ENCODE results near the gene SLIRP. TPM values are rescaled to one million over a fixed set of nuclear protein-coding genes. Genes with fewer than 3 reads are reported as not detected.

SLIRP gene
- total RNA-seq, 1 donor from 2014 or later = 519 TPM

GRCh38 chr14:77730976-77731497, 23.1 kb downstream of the SLIRP start:
- Mint-ChIP-seq H3K27ac (no peak overlapping the region), H3K4me1 (no peaks in the 10 kb centered on the region)
- no peak overlapping the region for H3K9ac ChIP-seq

GRCh38 chr14:77738559-77739250, 30.8 kb downstream of the SLIRP start:
- H3K27me3 ChIP-seq = no peaks in the 10 kb centered on the region
- peaks cover 19% of the 10 kb centered on the region for H3K36me3 ChIP-seq
- no peak overlapping the region for H3K27ac ChIP-seq
- Mint-ChIP-seq H3K4me3 (no peak overlapping the region), H3K4me1 (no peaks in the 10 kb centered on the region), H3K27me3 (ENCODE audit: insufficient read depth, low read depth) (no peaks in the 10 kb centered on the region), H3K36me3 (peaks cover 28% of the 10 kb centered on the region), H3K27ac (no peak overlapping the region), H3K9me3 (no peaks in the 10 kb centered on the region)
- DNase-seq (ENCODE audit: low spot score) = no peak
- H3K9me3 ChIP-seq (ENCODE audit: low read depth) = no peaks in the 10 kb centered on the region
- H4K20me1 ChIP-seq (ENCODE audit: low read depth) = no peaks in the 10 kb centered on the region
- no peaks in the 10 kb centered on the region for H3K4me1 ChIP-seq
- no peak overlapping the region for H2AFZ ChIP-seq (replicated peaks)
- peaks cover 16% of the 10 kb centered on the region for H3K79me2 ChIP-seq (ENCODE audit: low read depth)
- no peak overlapping the region for H3K4me3 ChIP-seq
- TF ChIP-seq CTCF (IDR thresholded peaks at IDR 0.05) = no peak
- no peak for TF ChIP-seq EZH2 (IDR thresholded peaks at IDR 0.05)
- no peak for TF ChIP-seq EZH2phosphoT487 (IDR thresholded peaks at IDR 0.05)
- H3F3A ChIP-seq (ENCODE audit: low read depth) = peaks cover 4% of the 10 kb centered on the region
- no peak overlapping the region for H3K4me2 ChIP-seq
- no peak overlapping the region for H3K9ac ChIP-seq

More at GRCh38 chr14:77730976-77731497, 23.1 kb downstream of the SLIRP start:
- TF ChIP-seq EZH2phosphoT487 (IDR thresholded peaks at IDR 0.05) = no peak
- TF ChIP-seq EZH2 (IDR thresholded peaks at IDR 0.05) = no peak
- no peak for TF ChIP-seq CTCF (IDR thresholded peaks at IDR 0.05)
- peaks cover 8% of the 10 kb centered on the region for H3K79me2 ChIP-seq (ENCODE audit: low read depth)
- no peak overlapping the region for H3K4me2 ChIP-seq
- no peak overlapping the region for H3K4me3 ChIP-seq
- Mint-ChIP-seq H3K27me3 (ENCODE audit: insufficient read depth, low read depth) (no peaks in the 10 kb centered on the region), H3K36me3 (peaks cover 46% of the 10 kb centered on the region), H3K9me3 (no peaks in the 10 kb centered on the region), H3K4me3 (no peak overlapping the region)
- DNase-seq (ENCODE audit: low spot score) = no peak
- H3K9me3 ChIP-seq (ENCODE audit: low read depth) = no peaks in the 10 kb centered on the region
- H2AFZ ChIP-seq (replicated peaks) = no peak overlapping the region
- peaks cover 41% of the 10 kb centered on the region for H3K36me3 ChIP-seq
- no peaks in the 10 kb centered on the region for H3K27me3 ChIP-seq
- H3F3A ChIP-seq (ENCODE audit: low read depth) = no peaks in the 10 kb centered on the region
- H4K20me1 ChIP-seq (ENCODE audit: low read depth) = peaks cover 5% of the 10 kb centered on the region
- H3K27ac ChIP-seq = no peak overlapping the region
- no peaks in the 10 kb centered on the region for H3K4me1 ChIP-seq

- no peaks in the 10 kb centered on the region for H4K20me1 ChIP-seq (ENCODE audit: low read depth)
- H3K27me3 ChIP-seq = no peaks in the 10 kb centered on the region
- TF ChIP-seq CTCF (IDR thresholded peaks at IDR 0.05) = no peak
- no peak for TF ChIP-seq EZH2phosphoT487 (IDR thresholded peaks at IDR 0.05)
- TF ChIP-seq EZH2 (IDR thresholded peaks at IDR 0.05) = no peak
- Mint-ChIP-seq H3K36me3 (peaks cover 25% of the 10 kb centered on the region), H3K27ac (no peak overlapping the region), H3K4me3 (no peak overlapping the region), H3K9me3 (no peaks in the 10 kb centered on the region), H3K4me1 (no peaks in the 10 kb centered on the region), H3K27me3 (ENCODE audit: insufficient read depth, low read depth) (no peaks in the 10 kb centered on the region)
- H3K27ac ChIP-seq = no peak overlapping the region
- no peak overlapping the region for H3K4me2 ChIP-seq
- no peaks in the 10 kb centered on the region for H3K9me3 ChIP-seq (ENCODE audit: low read depth)
- H3K4me3 ChIP-seq = no peak overlapping the region
- peaks cover 21% of the 10 kb centered on the region for H3K36me3 ChIP-seq
- peaks cover 20% of the 10 kb centered on the region for H3K79me2 ChIP-seq (ENCODE audit: low read depth)
- no peak for DNase-seq (ENCODE audit: low spot score)
- no peak overlapping the region for H2AFZ ChIP-seq (replicated peaks)
- H3K4me1 ChIP-seq = no peaks in the 10 kb centered on the region
- H3F3A ChIP-seq (ENCODE audit: low read depth) = peaks cover 4% of the 10 kb centered on the region
- no peak overlapping the region for H3K9ac ChIP-seq
Measured at GRCh38 chr14:77741438-77741837, 33.5 kb downstream of the SLIRP start.
